Esophagus muscularis mucosa (tissue), 4 donors: ENCODE results near the gene MGME1. TPM values are rescaled to one million over a fixed set of nuclear protein-coding genes. Genes with fewer than 3 reads are reported as not detected.
"Not testable (repeated sequence)": the region's sequence is repeated elsewhere in the genome, so short reads cannot be mapped to it uniquely, and the experiment has no call there.

ENCODE experiments used
- DNase-seq: peaks from one replicate; pipeline ENCODE4 v3.0.0-alpha.2; 2017; ENCODE audit errors: extremely low spot score
- H3K27ac ChIP-seq, 4 donors: fragments of 200-600 bp; sonication (generic); replicated peaks in 1 of 4; 1 replicate in 3 of 4; 2 replicates in 1 of 4; pipeline ENCODE4 v1.5.1; 2016 to 2019; ENCODE audit warnings: mild to moderate bottlenecking in 1 of 4
- H3K27me3 ChIP-seq, 4 donors: fragments of 200-600 bp; sonication (generic); one replicate each; pipeline versions ENCODE4 v1.5.1 to v1.6.0; 2016 to 2019
- H3K36me3 ChIP-seq, 4 donors: fragments of 200-600 bp; sonication (generic); one replicate each; pipeline ENCODE4 v1.5.1; 2016 to 2019
- H3K4me1 ChIP-seq, 4 donors: fragments of 200-600 bp; sonication (generic); one replicate each; pipeline ENCODE4 v1.5.1; 2016 to 2019
- H3K4me3 ChIP-seq, 4 donors: fragments of 200-600 bp; sonication (generic); 1 replicate in 2 of 4; 2 replicates in 2 of 4; pipeline ENCODE4 v1.5.1; 2016 to 2019; ENCODE audit warnings: mild to moderate bottlenecking in 4 of 4, moderate library complexity in 1 of 4
- H3K9me3 ChIP-seq, 4 donors: fragments of 200-600 bp; sonication (generic); 1 replicate in 3 of 4; 2 replicates in 1 of 4; pipeline ENCODE4 v1.5.1; 2016 to 2019
- EP300 ChIP-seq: sonication (generic); formaldehyde crosslinking; IDR thresholded peaks from one replicate; pipeline ENCODE4 v1.6.1; 2017; ENCODE audit warnings: antibody characterized with exemption
- POLR2A ChIP-seq: fragments of 450-650 bp; IDR thresholded peaks from one replicate; pipeline ENCODE4 v1.6.1; 2017; ENCODE audit warnings: antibody characterized with exemption, moderate library complexity, mild to moderate bottlenecking, low read depth
- POLR2AphosphoS5 ChIP-seq, 2 donors: sonication (generic); formaldehyde crosslinking; IDR thresholded peaks; one replicate each; pipeline ENCODE4 v1.6.1; 2017; ENCODE audit warnings: antibody characterized with exemption in 2 of 2
- WGBS: methylation state at CpG from one replicate; pipeline ENCODE4 v1.1.5; 2018; 5-methylcytosine and 5-hydroxymethylcytosine counted together
- intact Hi-C: fragments of 100-400 bp; cut with DNase I; formaldehyde crosslinking; loops from one replicate; pipeline ENCODE4 v1.15.1; 2023
- total RNA-seq, 4 donors: library from RNA; depleted of rRNA; stranded (reverse); fragments of >200 nt; gene quantifications; one replicate each; pipeline versions ENCODE4 v1.1.0 to v1.2.1, GENCODE V29; 2016
- TF ChIP-seq, protein P1 (sequence below), 3 experiments: fragments of 200-600 bp in 2 of 3; fragments of 450-650 bp in 1 of 3; sonication (generic) in 2 of 3; IDR thresholded peaks; one replicate each; pipeline ENCODE4 v1.5.1; 2017 to 2019; ENCODE audit warnings: antibody characterized with exemption in 3 of 3, mild to moderate bottlenecking in 2 of 3, moderate library complexity in 1 of 3

Gene MGME1
- total RNA-seq, 4 donors from 2014 or later = 5.2 to 6.5 (median 6.0) TPM

DNA sequence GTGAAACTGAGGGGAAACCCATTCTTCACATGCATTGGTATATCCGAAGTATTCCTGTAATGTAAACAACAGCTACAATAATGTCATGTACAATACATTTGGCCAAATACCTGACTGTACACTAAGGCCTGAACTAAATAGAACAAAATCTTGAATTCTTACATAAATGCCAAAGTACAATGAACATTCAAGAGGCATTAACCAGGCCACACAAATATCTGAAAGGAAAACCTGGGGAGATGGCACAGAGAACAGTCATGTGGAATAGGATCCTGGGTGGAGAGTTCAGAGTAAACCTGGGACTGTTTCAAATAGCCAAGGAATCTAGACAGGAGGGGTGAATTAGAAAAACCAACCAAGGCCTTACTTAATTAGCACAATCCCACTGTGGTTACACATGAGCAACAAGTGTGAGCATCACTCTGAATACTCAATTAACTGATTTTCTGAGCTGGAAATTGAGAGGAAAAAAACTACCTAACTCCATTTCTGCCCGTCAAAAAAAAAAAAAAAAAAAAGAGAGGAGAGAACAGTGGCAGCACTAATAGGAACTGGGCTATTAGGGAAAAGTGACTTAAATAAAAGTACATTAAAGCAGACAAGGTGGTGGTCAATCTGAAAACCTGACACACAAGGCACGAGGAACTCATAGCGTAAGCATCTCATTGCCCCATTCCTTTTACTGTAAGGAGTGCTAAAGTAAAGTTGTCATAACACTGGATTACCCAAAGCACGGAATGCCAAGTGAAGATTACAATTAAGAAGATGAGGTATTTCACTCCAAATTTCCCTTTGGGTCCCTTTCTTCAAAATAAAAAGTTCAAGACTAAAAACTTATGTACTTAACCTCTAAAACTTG is 11.1 kb upstream of the MGME1 start:
- intact Hi-C loops = no loop called here
- Histone ChIP-seq H3K27ac (peak overlapping the region; percentile 70 to 79 (median 76)), H3K27me3 (no peaks in the 10 kb centered on the region), H3K36me3 (peaks cover 0 to 36% (median 28%) of the 10 kb centered on the region in 4 donors), H3K4me1 (peaks cover 51 to 80% (median 73%) of the 10 kb centered on the region in 4 donors), H3K4me3 (no peak overlapping the region), H3K9me3 (no peaks in the 10 kb centered on the region)
- no peak for DNase-seq
- 54% methylated on average over 5 of the region's 5 CpGs for WGBS
- peak in 1 of 2 donors; percentile 3 for TF ChIP-seq POLR2AphosphoS5 (IDR thresholded peaks at IDR 0.05)
- TF ChIP-seq, protein P1, sequence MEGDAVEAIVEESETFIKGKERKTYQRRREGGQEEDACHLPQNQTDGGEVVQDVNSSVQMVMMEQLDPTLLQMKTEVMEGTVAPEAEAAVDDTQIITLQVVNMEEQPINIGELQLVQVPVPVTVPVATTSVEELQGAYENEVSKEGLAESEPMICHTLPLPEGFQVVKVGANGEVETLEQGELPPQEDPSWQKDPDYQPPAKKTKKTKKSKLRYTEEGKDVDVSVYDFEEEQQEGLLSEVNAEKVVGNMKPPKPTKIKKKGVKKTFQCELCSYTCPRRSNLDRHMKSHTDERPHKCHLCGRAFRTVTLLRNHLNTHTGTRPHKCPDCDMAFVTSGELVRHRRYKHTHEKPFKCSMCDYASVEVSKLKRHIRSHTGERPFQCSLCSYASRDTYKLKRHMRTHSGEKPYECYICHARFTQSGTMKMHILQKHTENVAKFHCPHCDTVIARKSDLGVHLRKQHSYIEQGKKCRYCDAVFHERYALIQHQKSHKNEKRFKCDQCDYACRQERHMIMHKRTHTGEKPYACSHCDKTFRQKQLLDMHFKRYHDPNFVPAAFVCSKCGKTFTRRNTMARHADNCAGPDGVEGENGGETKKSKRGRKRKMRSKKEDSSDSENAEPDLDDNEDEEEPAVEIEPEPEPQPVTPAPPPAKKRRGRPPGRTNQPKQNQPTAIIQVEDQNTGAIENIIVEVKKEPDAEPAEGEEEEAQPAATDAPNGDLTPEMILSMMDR (IDR thresholded peaks at IDR 0.05) = no peak

DNA sequence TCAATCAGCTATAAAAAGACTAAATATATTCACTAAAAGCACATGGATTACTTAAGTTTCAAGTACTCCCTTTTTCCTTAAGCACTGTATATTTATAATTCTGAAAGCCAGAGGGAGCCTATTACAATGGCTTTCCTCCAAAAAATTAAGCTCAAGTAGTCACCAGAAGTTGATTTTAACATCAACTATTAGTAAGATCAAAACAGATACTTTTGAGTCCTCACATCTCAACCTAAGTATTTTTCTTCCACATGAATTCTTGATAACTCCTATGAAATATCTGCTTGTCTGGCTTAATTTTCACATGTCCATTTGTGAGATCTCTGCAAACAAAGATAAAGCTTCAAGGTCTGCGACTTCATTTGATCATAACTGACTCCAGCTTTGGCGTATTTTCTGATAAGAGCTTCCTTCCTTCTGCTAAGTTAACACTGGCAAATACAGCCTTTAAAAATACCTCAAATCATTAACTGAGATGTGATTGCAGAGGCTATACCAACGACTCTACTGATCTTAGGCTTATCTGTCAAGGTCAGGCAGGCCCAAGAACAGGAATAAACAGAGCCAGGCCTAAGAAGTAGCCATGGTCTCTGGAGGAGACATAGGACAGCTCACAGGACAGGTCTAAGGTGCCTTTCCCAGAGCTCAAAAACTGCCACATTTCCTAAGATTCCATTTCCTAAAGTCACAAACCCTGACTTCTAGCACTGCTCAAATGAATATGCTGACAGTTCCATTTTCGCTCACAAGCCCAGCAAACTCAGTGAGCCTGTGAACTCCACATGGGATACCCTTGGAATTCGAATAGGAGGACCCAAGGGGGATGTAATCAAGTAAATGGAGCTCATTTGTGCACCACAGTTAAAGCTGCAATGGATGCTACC is 10.2 kb upstream of the MGME1 start:
- Histone ChIP-seq H3K4me1 (peaks cover 58 to 87% (median 82%) of the 10 kb centered on the region in 4 donors), H3K36me3 (peaks cover 0 to 28% (median 19%) of the 10 kb centered on the region in 4 donors), H3K27ac (peak overlapping the region; percentile 70 to 79 (median 76)), H3K4me3 (no peak overlapping the region), H3K9me3 (no peaks in the 10 kb centered on the region), H3K27me3 (no peaks in the 10 kb centered on the region)
- TF ChIP-seq POLR2A = no peak
- TF ChIP-seq, protein P1 (IDR thresholded peaks at IDR 0.05) = peak; percentile 27 to 32 (median 28)
- 42% methylated on average over 5 of the region's 5 CpGs for WGBS
- DNase-seq = no peak
- intact Hi-C loops = no loop called here

DNA sequence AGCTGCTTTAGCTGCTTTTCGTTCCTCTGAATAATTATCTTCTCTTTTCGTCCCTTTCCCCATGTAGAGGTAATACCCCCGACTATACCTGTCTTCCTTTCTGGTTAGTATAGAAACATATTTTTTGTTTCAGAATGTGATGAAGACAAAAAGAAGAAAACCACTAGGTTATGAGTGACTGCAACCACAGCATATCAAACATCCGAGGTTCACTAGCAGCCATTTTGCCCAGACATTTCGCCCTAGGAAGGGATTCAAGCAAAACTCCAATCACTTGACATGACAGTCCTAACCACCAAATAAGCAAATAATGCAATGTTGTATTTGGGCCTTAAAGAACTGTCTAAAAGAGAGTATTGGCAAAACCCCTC is 9.6 kb upstream of the MGME1 start:
- peaks cover 0 to 21% (median 13%) of the 10 kb centered on the region in 4 donors for H3K36me3 ChIP-seq
- peak overlapping the region; percentile 70 to 79 (median 76) for H3K27ac ChIP-seq
- no peaks in the 10 kb centered on the region for H3K27me3 ChIP-seq
- WGBS = 86% methylated on average over 5 of the region's 5 CpGs
- intact Hi-C loops = no loop called here
- H3K4me3 ChIP-seq = no peak overlapping the region
- no peaks in the 10 kb centered on the region for H3K9me3 ChIP-seq
- DNase-seq = no peak
- peaks cover 63 to 92% (median 88%) of the 10 kb centered on the region in 4 donors for H3K4me1 ChIP-seq
- TF ChIP-seq, protein P1 (IDR thresholded peaks at IDR 0.05) = no peak
- TF ChIP-seq POLR2AphosphoS5 (IDR thresholded peaks at IDR 0.05) = no peak
- no peak for TF ChIP-seq POLR2A
- TF ChIP-seq EP300 = no peak

DNA sequence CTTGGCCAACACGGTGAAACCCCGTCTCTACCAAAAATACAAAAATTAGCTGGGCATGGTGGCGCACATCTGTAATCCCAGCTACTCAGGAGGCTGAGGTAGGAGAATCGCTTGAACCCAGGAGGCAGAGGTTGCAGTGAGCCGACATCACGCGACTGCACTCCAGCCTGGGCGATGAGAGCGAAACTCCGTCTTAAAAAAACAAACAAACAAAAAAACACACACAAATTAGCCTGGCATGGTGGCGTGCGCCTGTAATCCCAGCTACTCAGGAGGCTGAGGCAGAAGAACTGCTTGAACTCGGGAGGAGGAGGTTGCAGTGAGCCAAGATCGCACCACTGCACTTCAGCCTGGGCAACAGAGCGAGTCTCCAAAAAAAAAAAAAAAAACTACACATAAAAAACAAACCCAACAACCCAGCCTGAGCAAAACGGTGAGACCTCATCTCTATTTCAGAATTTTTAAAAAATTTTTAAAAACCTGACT is 8.4 kb upstream of the MGME1 start:
- H3K9me3 ChIP-seq, H3K36me3 ChIP-seq, DNase-seq, H3K27me3 ChIP-seq, intact Hi-C loops: not testable (repeated sequence)
- peaks cover 75 to 100% (median 99%) of the 10 kb centered on the region in 4 donors for H3K4me1 ChIP-seq
- peak overlapping the region; percentile 70 to 79 (median 76) for H3K27ac ChIP-seq
- WGBS = 84% methylated on average over 16 of the region's 16 CpGs
- peak overlapping the region in 3 of 4 donors; percentile 8 to 39 (median 23) for H3K4me3 ChIP-seq
